DND-41 (cell line): ENCODE measurements around the gene METTL26.

ENCODE experiments used
- CTCF ChIP-seq: IDR thresholded peaks from 2 replicates; pipeline ENCODE4 v1.5.1; 2012; ENCODE audit warnings: borderline replicate concordance, low read length, moderate library complexity, mild to moderate bottlenecking; ENCODE audit not compliant: poor library complexity, severe bottlenecking; ENCODE audit errors: extremely low read depth
- EZH2 ChIP-seq: IDR thresholded peaks from 3 replicates; pipeline ENCODE4 v1.6.1; 2012; ENCODE audit warnings: borderline replicate concordance, low read depth, mild to moderate bottlenecking, moderate library complexity, low read length, inconsistent platforms; ENCODE audit not compliant: severe bottlenecking

- TF ChIP-seq CTCF: no peak
- TF ChIP-seq EZH2: no peak
Measured at GRCh38 chr16:629833-630248, 6.3 kb downstream of the METTL26 start.
